Gastrocnemius medialis (tissue), 4 donors: Measurements from ENCODE around the gene ZNF683.

Experiments
- POLR2A ChIP-seq, 2 donors: fragments of 450-650 bp; IDR thresholded peaks; one replicate each; pipeline ENCODE4 v1.6.1; 2017; ENCODE audit warnings: antibody characterized with exemption in 2 of 2, mild to moderate bottlenecking in 2 of 2, moderate library complexity in 2 of 2
- TF ChIP-seq, protein P1 (sequence below), 5 experiments: fragments of 450-650 bp in 3 of 5; fragments of 200-600 bp in 2 of 5; sonication (generic) in 2 of 5; IDR thresholded peaks in 4 of 5; conservative IDR thresholded peaks in 1 of 5; 1 replicate in 4 of 5; 2 replicates in 1 of 5; pipeline ENCODE4 v1.5.1; 2016 to 2019; ENCODE audit warnings: antibody characterized with exemption in 5 of 5, mild to moderate bottlenecking in 3 of 5, moderate library complexity in 3 of 5

GRCh38 chr1:26337206-26337535 lies 35.4 kb downstream of the ZNF683 start:
- TF ChIP-seq, protein P1, sequence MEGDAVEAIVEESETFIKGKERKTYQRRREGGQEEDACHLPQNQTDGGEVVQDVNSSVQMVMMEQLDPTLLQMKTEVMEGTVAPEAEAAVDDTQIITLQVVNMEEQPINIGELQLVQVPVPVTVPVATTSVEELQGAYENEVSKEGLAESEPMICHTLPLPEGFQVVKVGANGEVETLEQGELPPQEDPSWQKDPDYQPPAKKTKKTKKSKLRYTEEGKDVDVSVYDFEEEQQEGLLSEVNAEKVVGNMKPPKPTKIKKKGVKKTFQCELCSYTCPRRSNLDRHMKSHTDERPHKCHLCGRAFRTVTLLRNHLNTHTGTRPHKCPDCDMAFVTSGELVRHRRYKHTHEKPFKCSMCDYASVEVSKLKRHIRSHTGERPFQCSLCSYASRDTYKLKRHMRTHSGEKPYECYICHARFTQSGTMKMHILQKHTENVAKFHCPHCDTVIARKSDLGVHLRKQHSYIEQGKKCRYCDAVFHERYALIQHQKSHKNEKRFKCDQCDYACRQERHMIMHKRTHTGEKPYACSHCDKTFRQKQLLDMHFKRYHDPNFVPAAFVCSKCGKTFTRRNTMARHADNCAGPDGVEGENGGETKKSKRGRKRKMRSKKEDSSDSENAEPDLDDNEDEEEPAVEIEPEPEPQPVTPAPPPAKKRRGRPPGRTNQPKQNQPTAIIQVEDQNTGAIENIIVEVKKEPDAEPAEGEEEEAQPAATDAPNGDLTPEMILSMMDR (IDR thresholded peaks at IDR 0.05 in 4 of 5, conservative IDR thresholded peaks at IDR 0.05 in 1 of 5): no peak
- no peak for TF ChIP-seq POLR2A (IDR thresholded peaks at IDR 0.05)
